Left ventricle myocardium superior (tissue), 1 donor: ENCODE measurements around the gene NCOA3. TPM values are rescaled to one million over a fixed set of nuclear protein-coding genes. Genes with fewer than 3 reads are reported as not detected.
"Not testable (repeated sequence)": the region's sequence is repeated elsewhere in the genome, so short reads cannot be mapped to it uniquely, and the experiment has no call there.

Source experiments
- ATAC-seq: fragments of 200-7000 bp; cut with Tn5 transposase; one replicate; pipeline ENCODE4 v1.9.1; 2020; ENCODE audit warnings: mild to moderate bottlenecking, moderate library complexity
- DNase-seq: peaks from one replicate; pipeline ENCODE4 v3.0.0-alpha.2; 2020
- intact Hi-C: fragments of 100-400 bp; cut with micrococcal nuclease; formaldehyde crosslinking; loops from one replicate; pipeline ENCODE4 v1.11.0; 2022
- total RNA-seq: library from RNA; stranded (reverse); fragmentation: NEBNext Ultra II Directional; extraction: Animal tissue kit (Norgen Biotek cat#: 25700); gene quantifications from one replicate; pipeline ENCODE4 v1.2.1, GENCODE V29; 2021
- donor health status: DM: no; HTN: yes; CAD: no; lungs with severe emphysema.

NCOA3 gene
- total RNA-seq, 1 donor from 2014 or later: 23.3 TPM

DNA sequence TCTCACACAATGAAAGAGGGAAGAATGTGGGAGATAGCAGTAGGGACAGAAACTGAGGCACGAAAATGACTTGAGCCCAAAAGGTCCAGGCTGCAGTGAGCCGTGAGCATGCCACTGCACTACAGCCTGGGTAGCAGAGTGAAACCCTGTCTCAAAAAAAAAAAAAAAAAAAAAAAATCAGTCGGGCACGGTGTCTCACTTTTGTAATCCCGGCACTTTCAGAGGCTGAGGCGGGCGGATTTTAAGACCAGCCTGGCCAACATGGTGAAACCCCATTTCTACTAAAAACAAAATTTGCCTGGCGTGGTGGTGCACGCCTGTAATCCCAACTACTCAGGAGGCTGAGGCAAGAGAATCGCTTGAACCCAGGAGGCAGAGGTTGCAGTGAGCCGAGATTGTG lies 7.1 kb upstream of the NCOA3 start:
- DNase-seq, ATAC-seq, intact Hi-C loops: not testable (repeated sequence)

- ATAC-seq: no peak
- no peak for DNase-seq
- intact Hi-C loops: no loop called here
Measured at GRCh38 chr20:47496118-47496517, 5.6 kb upstream of the NCOA3 start.

GRCh38 chr20:47498606-47499005 lies 3.1 kb upstream of the NCOA3 start:
- intact Hi-C loops: no loop called here
- ATAC-seq: no peak
- no peak for DNase-seq

DNA sequence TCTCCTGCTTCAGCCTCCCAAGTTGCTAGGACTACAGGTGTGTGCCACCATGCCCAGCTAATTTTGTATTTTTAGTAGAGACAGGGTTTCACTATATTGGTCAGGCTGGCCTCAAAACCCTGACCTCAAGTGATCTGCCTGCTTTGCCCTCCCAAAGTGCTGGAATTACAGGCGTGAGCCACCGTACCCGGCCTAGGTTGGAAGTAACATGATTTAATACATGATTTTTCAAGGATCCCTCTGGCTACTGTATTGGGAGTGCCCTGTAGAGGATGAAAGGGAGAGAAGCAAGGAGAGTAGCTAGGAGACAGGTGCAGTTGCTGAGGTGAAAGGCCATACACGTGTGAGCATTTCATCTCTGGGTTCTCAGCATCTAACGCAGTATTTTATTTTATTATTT lies 2.6 kb upstream of the NCOA3 start:
- no peak for ATAC-seq
- no peak for DNase-seq
- intact Hi-C loops: no loop called here

DNA sequence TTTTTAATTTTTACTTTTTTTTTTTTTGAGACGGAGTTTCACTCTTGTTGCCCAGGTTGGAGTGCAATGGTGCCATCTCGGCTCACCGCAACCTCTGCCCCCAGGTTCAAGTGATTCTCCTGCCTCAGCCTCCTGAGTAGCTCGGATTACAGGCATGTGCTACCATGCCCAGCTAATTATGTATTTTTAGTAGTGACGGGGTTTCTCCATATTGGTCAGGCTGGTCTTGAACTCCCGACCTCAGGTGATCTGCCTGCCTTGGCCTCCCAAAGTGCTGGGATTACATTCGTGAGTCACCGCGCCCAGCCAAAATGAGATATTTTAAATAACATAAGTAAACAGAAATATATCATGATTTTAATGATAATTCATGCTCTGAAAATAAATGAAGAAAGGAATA lies 1.6 kb upstream of the NCOA3 start:
- not testable (repeated sequence) for DNase-seq, ATAC-seq
- intact Hi-C loops: loop anchor here (10.0 kb wide), 2 partner anchors 75 to 115 kb away; no protein-coding TSS in a partner anchor

- ATAC-seq (no peak), DNase-seq (no peak)
- intact Hi-C loops: loop anchor here (10.0 kb wide), 2 partner anchors 74 to 114 kb away; no protein-coding TSS in a partner anchor
Measured at GRCh38 chr20:47500554-47500953, 1.1 kb upstream of the NCOA3 start.

DNA sequence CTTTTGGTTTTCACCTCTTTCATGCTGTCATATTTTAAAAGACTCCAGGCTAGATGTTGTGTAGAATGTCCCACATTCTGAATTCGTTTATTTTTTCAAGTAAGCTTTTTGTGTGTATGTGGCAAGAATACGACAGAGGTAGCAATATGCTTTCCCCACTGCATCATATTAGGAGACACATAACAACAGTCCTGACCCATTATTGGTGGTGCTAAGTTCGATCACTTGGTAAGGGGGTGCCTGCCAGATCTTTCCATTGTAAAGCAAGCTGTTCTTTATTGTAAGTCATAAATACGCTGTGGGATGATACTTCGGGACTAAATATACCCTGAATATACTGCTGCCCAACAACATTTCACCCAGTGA lies 588 bp upstream of the NCOA3 start:
- intact Hi-C loops: loop anchor here (10.0 kb wide), 2 partner anchors 74 to 114 kb away; no protein-coding TSS in a partner anchor
- peak; percentile 1 for ATAC-seq
- DNase-seq: no peak

- intact Hi-C loops: loop anchor here (10.0 kb wide), 2 partner anchors 72 to 112 kb away; no protein-coding TSS in a partner anchor
- DNase-seq (peak; percentile 34), ATAC-seq (peak; percentile 44)
Measured at GRCh38 chr20:47502271-47503239, 868 bp downstream of the NCOA3 start.

DNA sequence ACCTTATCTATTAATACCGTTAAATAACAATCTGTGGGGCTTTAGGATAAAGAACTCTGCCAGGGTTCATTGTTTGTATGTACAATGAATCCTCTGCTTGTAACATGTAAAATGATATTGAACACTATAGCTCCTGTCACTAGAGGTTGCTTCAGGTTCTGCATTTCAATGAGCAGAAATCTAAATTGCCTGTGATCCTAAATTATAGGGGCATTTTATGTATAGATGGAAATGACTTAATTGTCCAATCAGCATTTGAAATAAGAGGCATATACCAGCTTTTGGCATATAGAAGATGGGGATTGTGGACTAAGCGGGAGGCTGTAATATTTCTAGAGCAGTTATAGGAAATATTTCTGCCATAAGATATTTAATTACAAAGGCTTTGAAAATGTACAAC lies 2.0 kb downstream of the NCOA3 start:
- DNase-seq (no peak), ATAC-seq (no peak)
- intact Hi-C loops: loop anchor here (10.0 kb wide), 2 partner anchors 71 to 111 kb away; no protein-coding TSS in a partner anchor

DNA sequence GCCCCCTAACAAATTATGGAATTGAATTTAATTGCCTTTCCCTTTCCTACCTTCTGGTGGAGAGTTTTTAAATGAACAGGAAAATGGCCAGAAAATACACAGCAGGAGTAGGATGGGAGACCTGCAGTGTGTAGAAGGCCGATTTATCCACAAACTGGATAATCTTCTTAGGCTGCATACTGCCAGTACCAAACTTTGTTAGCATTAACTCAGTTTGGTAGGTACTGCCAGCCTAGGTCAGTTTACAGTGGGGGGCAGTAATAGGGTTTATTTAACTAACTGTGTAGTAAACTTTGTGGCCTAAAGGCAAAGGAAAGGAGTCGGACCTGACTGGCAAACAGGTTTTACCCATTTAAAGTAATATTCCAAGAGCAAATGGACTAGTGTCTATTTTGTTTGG lies 4.6 kb downstream of the NCOA3 start:
- no peak for DNase-seq
- intact Hi-C loops: loop anchor here (10.0 kb wide), 2 partner anchors 68 to 108 kb away; no protein-coding TSS in a partner anchor
- ATAC-seq: no peak

GRCh38 chr20:47506850-47507249 lies 5.2 kb downstream of the NCOA3 start:
- intact Hi-C loops: loop anchor here (10.0 kb wide), 2 partner anchors 68 to 108 kb away; no protein-coding TSS in a partner anchor
- no peak for DNase-seq
- no peak for ATAC-seq

DNA sequence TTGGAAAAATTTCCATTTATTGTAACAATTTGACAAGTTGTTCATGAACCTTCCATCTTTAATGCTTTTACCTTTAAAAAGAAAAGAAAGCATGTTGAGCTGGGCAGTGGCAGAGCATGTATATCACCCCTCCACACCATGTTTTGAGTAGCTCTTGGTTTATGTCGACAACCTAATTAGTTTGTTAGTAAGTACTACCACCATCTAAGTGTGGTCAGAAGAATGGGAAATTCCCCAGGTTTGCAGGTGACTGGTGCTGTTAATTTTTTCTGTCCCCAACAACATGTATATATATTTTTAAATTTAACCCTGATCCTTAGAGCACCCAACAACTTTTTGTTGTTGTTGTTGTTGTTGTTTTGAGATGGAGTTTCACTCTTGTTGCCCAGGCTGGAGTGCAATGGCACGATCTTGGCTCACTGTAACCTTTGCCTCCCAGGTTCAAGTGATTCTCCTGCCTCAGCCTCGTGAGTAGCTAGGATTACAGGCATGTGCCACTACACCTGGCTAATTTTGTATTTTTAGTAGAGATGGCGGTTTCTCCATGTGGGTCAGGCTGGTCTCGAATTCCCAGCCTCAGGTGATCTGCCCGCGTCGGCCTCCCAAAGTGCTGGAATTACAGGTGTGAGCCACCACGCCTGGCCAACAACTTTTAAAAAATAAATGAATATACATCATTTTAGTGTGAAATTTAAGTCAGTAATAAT lies 5.7 kb downstream of the NCOA3 start:
- DNase-seq, ATAC-seq: not testable (repeated sequence)
- intact Hi-C loops: loop anchor here (10.0 kb wide), 2 partner anchors 67 to 107 kb away; no protein-coding TSS in a partner anchor

- no peak for ATAC-seq
- no peak for DNase-seq
- intact Hi-C loops: loop anchor here (10.0 kb wide), 2 partner anchors 67 to 107 kb away; no protein-coding TSS in a partner anchor
Measured at GRCh38 chr20:47508278-47508677, 6.6 kb downstream of the NCOA3 start.

- ATAC-seq: no peak
- DNase-seq: no peak
- intact Hi-C loops: loop anchor here (10.0 kb wide), 2 partner anchors 66 to 106 kb away; no protein-coding TSS in a partner anchor
Measured at GRCh38 chr20:47509104-47509661, 7.5 kb downstream of the NCOA3 start.

- ATAC-seq: no peak
- intact Hi-C loops: loop anchor here (10.0 kb wide), 2 partner anchors 65 to 105 kb away; no protein-coding TSS in a partner anchor
- DNase-seq: no peak
Measured at GRCh38 chr20:47509685-47510084, 8.0 kb downstream of the NCOA3 start.

- no peak for DNase-seq
- ATAC-seq: no peak
- intact Hi-C loops: no loop called here
Measured at GRCh38 chr20:47515843-47516242, 14.2 kb downstream of the NCOA3 start.

- no peak for DNase-seq
- intact Hi-C loops: no loop called here
- ATAC-seq: no peak
Measured at GRCh38 chr20:47521059-47521808, 19.5 kb downstream of the NCOA3 start.

DNA sequence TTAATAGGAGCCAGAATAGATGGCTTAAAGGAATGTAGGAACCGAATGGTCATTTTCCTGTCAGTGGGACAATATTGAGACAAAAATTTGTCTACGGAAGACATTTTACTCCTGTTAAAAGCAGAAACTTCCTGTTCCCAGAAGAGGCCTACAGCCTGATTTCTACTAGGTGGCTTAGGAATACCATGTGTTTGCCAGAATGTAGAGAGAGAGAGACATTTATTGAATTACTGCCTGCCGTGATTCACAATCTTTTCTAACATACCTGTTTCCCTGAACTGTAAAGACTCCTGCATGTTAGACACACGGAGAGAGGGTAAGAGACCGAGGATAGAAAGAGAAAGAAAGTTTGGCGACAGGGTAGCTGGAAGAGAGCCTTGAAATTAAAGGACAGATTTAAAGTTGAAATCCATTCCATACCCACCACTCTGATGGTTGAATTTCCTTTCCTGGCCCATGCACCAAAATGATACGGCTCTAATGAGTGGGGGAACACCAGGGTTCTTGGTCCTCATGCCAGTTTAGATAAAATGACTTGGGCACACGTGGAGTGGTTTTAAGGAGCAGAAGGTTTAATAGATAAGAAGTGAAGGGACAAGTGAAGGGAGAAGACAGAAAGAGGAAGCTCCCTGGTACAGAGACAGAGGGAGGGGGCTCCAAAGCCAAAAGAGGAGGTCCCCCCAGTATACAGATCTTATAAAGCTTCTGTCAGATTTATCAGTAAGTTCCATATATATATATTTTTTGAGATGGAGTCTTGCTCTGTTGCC lies 22.5 kb downstream of the NCOA3 start:
- no peak for DNase-seq
- peak; percentile 22 for ATAC-seq
- intact Hi-C loops: no loop called here
